Stimulated activated naive CD8-positive, alpha-beta T cell treated with anti-CD3 and anti-CD28 coated beads, Interleukin-15, Interleukin-2, amounts not matched to agents 100 ng/mL and 50 ng/mL, for 24 hours (primary cell): ENCODE data around the gene SRGAP3.

Experiments used
- H3K27ac Mint-ChIP-seq: one replicate; pipeline ENCODE4 v1.8.0; 2021; ENCODE audit warnings: mild to moderate bottlenecking, mixed read lengths
- H3K27me3 Mint-ChIP-seq: one replicate; pipeline ENCODE4 v1.8.0; 2021; ENCODE audit warnings: mixed read lengths
- H3K36me3 Mint-ChIP-seq: one replicate; pipeline ENCODE4 v1.8.0; 2021; ENCODE audit warnings: low read depth, mixed read lengths
- H3K4me1 Mint-ChIP-seq: one replicate; pipeline ENCODE4 v1.8.0; 2021; ENCODE audit warnings: low read depth, mixed read lengths
- H3K4me3 Mint-ChIP-seq: one replicate; pipeline ENCODE4 v1.8.0; 2021; ENCODE audit warnings: mild to moderate bottlenecking, mixed read lengths
- H3K9me3 Mint-ChIP-seq: one replicate; pipeline ENCODE4 v1.8.0; 2021; ENCODE audit warnings: mixed read lengths

SRGAP3 gene

GRCh38 chr3:9068051-9068450, 181.4 kb downstream of the SRGAP3 start:
- H3K9me3 Mint-ChIP-seq, result no peaks in the 10 kb centered on the region
- H3K36me3 Mint-ChIP-seq, result no peaks in the 10 kb centered on the region
- no peaks in the 10 kb centered on the region for H3K4me1 Mint-ChIP-seq

DNA sequence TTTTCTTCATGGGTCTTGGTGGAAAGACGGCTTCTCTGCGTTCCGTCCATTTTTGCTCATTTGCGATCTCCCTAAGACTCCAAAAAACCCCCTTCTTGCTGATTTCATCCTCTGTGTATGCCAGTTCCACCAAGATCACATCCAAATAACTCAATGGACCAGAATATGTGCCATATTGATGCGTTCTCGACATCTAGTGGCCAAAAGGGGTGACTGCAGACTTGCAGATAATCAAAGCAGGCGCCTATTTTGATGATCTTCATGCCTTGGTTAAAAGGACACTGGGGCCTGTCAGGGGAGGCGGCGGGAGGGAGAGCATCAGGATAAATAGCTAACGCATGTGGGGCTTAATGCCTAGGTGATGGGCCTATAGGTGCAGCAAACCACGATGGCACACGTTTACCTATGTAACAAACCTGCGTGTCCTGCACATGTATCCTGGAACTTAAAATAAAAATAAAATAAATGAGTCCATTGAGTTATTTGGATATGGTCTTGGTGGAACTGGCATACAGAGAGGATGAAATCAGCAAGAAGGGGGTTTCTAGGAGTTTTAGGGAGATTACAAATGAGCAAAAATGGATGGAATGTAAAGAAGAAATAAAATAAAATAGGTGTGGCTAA, 182.0 kb downstream of the SRGAP3 start:
- Mint-ChIP-seq H3K4me3 (no peak overlapping the region), H3K9me3 (peaks cover 4% of the 10 kb centered on the region), H3K27me3 (no peaks in the 10 kb centered on the region), H3K36me3 (peaks cover 3% of the 10 kb centered on the region), H3K4me1 (no peaks in the 10 kb centered on the region), H3K27ac (no peak overlapping the region)

More at GRCh38 chr3:9068051-9068450, 181.4 kb downstream of the SRGAP3 start:
- no peak overlapping the region for H3K27ac Mint-ChIP-seq
- H3K27me3 Mint-ChIP-seq, result no peaks in the 10 kb centered on the region
- no peak overlapping the region for H3K4me3 Mint-ChIP-seq

DNA sequence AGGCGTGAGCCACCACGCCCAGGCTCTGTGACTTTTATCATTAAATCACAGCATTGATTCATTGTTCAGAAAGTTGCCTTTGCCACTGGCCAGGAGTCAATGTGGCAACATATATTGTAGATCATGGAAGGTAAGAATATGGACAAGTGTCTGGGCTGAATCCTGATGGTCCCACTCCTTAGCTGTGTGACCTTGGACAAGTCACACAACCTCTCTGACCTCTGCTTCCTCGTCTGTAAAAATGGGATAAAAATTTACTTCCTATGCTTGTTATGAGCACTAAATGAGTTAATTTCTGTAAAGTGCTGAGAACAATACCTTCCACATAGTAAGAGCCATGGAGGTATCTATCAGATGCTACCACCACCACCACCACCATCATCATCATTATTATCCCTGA, 182.7 kb downstream of the SRGAP3 start:
- H3K36me3 Mint-ChIP-seq, result peaks cover 5% of the 10 kb centered on the region
- H3K4me3 Mint-ChIP-seq, result no peak overlapping the region
- H3K27me3 Mint-ChIP-seq, result no peaks in the 10 kb centered on the region
- peaks cover 6% of the 10 kb centered on the region for H3K9me3 Mint-ChIP-seq
- H3K27ac Mint-ChIP-seq, result no peak overlapping the region
- H3K4me1 Mint-ChIP-seq, result no peaks in the 10 kb centered on the region

GRCh38 chr3:9066141-9066540, 183.3 kb downstream of the SRGAP3 start:
- Mint-ChIP-seq H3K27me3 (no peaks in the 10 kb centered on the region), H3K9me3 (peaks cover 6% of the 10 kb centered on the region), H3K4me3 (no peak overlapping the region)

GRCh38 chr3:9064850-9065249, 184.6 kb downstream of the SRGAP3 start:
- Mint-ChIP-seq H3K36me3 (peaks cover 5% of the 10 kb centered on the region), H3K27me3 (no peaks in the 10 kb centered on the region), H3K4me3 (no peak overlapping the region), H3K9me3 (peaks cover 6% of the 10 kb centered on the region), H3K4me1 (no peaks in the 10 kb centered on the region), H3K27ac (no peak overlapping the region)

More at GRCh38 chr3:9066141-9066540, 183.3 kb downstream of the SRGAP3 start:
- no peak overlapping the region for H3K27ac Mint-ChIP-seq
- H3K4me1 Mint-ChIP-seq, result no peaks in the 10 kb centered on the region
- H3K36me3 Mint-ChIP-seq, result peaks cover 5% of the 10 kb centered on the region

DNA sequence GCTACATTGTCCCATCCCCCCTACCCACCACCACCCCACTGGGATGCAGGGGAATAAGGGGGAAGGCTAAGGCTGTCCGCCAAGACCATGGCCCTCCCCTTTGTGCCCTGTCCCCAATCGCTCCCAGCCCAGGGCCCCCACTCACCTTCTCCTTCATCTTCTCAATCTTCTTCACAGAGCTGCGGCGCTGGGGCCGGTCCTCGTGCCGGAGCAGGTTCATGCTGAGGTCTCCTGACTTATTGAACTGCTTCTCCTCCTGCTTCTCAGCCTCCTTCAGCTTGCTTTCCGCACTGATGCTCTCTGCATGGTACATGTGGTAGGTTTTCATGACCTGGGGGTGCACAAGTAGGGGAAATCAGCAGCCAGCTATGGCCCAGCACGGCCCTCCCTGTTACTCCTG, 185.2 kb downstream of the SRGAP3 start:
- H3K36me3 Mint-ChIP-seq, result peaks cover 5% of the 10 kb centered on the region
- H3K27ac Mint-ChIP-seq, result no peak overlapping the region
- H3K27me3 Mint-ChIP-seq, result no peaks in the 10 kb centered on the region
- peaks cover 6% of the 10 kb centered on the region for H3K9me3 Mint-ChIP-seq
- H3K4me1 Mint-ChIP-seq, result no peaks in the 10 kb centered on the region
- no peak overlapping the region for H3K4me3 Mint-ChIP-seq

- Mint-ChIP-seq H3K27ac (no peak overlapping the region), H3K9me3 (peaks cover 6% of the 10 kb centered on the region), H3K36me3 (peaks cover 5% of the 10 kb centered on the region), H3K4me3 (no peak overlapping the region), H3K27me3 (no peaks in the 10 kb centered on the region), H3K4me1 (no peaks in the 10 kb centered on the region)
Measured at GRCh38 chr3:9062570-9062969, 186.9 kb downstream of the SRGAP3 start.

GRCh38 chr3:9061634-9062033, 187.8 kb downstream of the SRGAP3 start:
- peaks cover 5% of the 10 kb centered on the region for H3K36me3 Mint-ChIP-seq
- no peaks in the 10 kb centered on the region for H3K4me1 Mint-ChIP-seq

GRCh38 chr3:9059489-9060400, 189.7 kb downstream of the SRGAP3 start:
- Mint-ChIP-seq H3K4me1 (no peaks in the 10 kb centered on the region), H3K27ac (no peak overlapping the region)

More at GRCh38 chr3:9061634-9062033, 187.8 kb downstream of the SRGAP3 start:
- Mint-ChIP-seq H3K27me3 (no peaks in the 10 kb centered on the region), H3K27ac (no peak overlapping the region), H3K9me3 (peaks cover 6% of the 10 kb centered on the region), H3K4me3 (no peak overlapping the region)

GRCh38 chr3:9056581-9056980, 192.9 kb downstream of the SRGAP3 start:
- Mint-ChIP-seq H3K4me3 (no peak overlapping the region), H3K4me1 (no peaks in the 10 kb centered on the region), H3K27ac (no peak overlapping the region), H3K9me3 (peaks cover 12% of the 10 kb centered on the region), H3K36me3 (no peaks in the 10 kb centered on the region), H3K27me3 (no peaks in the 10 kb centered on the region)

More at GRCh38 chr3:9059489-9060400, 189.7 kb downstream of the SRGAP3 start:
- H3K9me3 Mint-ChIP-seq, result peaks cover 11% of the 10 kb centered on the region
- no peak overlapping the region for H3K4me3 Mint-ChIP-seq
- H3K36me3 Mint-ChIP-seq, result peaks cover 5% of the 10 kb centered on the region
- H3K27me3 Mint-ChIP-seq, result no peaks in the 10 kb centered on the region

GRCh38 chr3:9047452-9048346, 201.7 kb downstream of the SRGAP3 start:
- H3K36me3 Mint-ChIP-seq, result no peaks in the 10 kb centered on the region
- no peaks in the 10 kb centered on the region for H3K9me3 Mint-ChIP-seq
- no peaks in the 10 kb centered on the region for H3K4me1 Mint-ChIP-seq
- no peak overlapping the region for H3K27ac Mint-ChIP-seq
- no peak overlapping the region for H3K4me3 Mint-ChIP-seq
- no peaks in the 10 kb centered on the region for H3K27me3 Mint-ChIP-seq

DNA sequence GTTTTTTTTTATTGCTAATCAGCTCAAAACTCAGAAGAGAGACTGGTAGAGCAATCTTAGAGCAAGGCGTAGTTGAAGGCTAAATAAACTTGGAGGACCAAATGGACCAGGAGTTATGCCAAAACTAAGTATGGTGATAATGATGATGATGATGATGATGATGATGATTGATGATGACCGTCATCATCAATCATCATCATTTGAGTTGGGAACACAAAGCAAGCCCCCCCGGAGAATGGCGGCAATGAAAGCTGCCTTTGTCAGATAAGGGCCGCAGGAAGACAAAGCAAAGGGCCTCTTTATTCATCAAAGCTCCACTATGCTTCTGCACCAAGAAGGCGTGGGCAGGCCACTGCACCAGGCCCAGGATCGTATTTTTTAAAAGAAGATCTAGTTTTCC, 204.1 kb downstream of the SRGAP3 start:
- Mint-ChIP-seq H3K36me3 (no peaks in the 10 kb centered on the region), H3K4me1 (no peaks in the 10 kb centered on the region), H3K27me3 (no peaks in the 10 kb centered on the region), H3K4me3 (no peak overlapping the region), H3K9me3 (no peaks in the 10 kb centered on the region), H3K27ac (no peak overlapping the region)

DNA sequence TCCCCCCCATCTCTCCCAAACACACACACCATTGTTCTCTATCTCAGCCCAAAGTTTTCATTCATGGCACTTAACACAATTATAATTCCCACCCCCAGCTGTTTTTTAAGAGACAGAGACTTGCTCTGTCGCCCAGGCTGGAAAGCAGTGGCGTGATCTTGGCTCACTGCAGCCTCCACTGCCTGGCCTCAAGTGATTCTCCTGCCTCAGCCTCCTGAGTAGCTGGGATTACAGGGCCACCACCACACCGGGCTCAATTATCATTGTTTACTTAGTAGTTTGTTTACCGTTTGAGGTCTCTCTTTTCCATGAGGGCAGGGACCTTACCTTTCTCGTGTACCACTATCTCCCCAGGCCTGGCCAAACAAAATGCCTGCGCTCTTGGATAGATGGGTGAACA, 206.4 kb downstream of the SRGAP3 start:
- H3K4me3 Mint-ChIP-seq, result no peak overlapping the region
- no peaks in the 10 kb centered on the region for H3K27me3 Mint-ChIP-seq
- H3K9me3 Mint-ChIP-seq, result no peaks in the 10 kb centered on the region
- H3K36me3 Mint-ChIP-seq, result no peaks in the 10 kb centered on the region
- H3K4me1 Mint-ChIP-seq, result no peaks in the 10 kb centered on the region
- no peak overlapping the region for H3K27ac Mint-ChIP-seq

GRCh38 chr3:9041626-9042025, 207.8 kb downstream of the SRGAP3 start:
- Mint-ChIP-seq H3K27ac (no peak overlapping the region), H3K9me3 (no peaks in the 10 kb centered on the region), H3K36me3 (no peaks in the 10 kb centered on the region), H3K4me3 (no peak overlapping the region), H3K4me1 (no peaks in the 10 kb centered on the region), H3K27me3 (no peaks in the 10 kb centered on the region)

DNA sequence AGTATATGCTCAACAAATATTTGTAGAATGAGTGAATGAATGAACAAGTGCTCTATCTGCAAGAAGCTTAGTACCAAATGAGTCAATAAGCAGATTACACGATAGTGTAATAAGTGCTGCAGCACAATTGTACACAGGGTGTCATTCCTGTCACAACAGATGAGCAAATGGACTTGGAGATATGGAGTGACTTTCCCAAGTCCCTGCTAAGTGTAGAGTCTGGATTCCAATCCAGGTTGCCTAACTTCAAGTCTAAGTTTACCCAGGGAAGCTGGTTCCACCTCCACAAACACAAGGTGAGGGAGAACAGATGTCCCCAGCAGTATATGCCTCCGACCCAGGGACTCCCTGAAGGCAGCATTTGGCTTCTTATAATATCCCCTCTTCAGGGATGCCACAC, 208.4 kb downstream of the SRGAP3 start:
- H3K27ac Mint-ChIP-seq, result no peak overlapping the region
- no peaks in the 10 kb centered on the region for H3K9me3 Mint-ChIP-seq
- H3K4me3 Mint-ChIP-seq, result no peak overlapping the region
- no peaks in the 10 kb centered on the region for H3K4me1 Mint-ChIP-seq
- no peaks in the 10 kb centered on the region for H3K27me3 Mint-ChIP-seq
- no peaks in the 10 kb centered on the region for H3K36me3 Mint-ChIP-seq
